H9 (cell line): ENCODE measurements around the gene RPS6KA4. TPM values are rescaled to one million over a fixed set of nuclear protein-coding genes. Genes with fewer than 3 reads are reported as not detected.

Experiments
- DNase-seq: peaks from one replicate; pipeline ENCODE4 v3.0.0-alpha.2; 2017
- H2AFZ ChIP-seq: one replicate; pipeline ENCODE4 v1.6.1; 2013; ENCODE audit warnings: mild to moderate bottlenecking, low read length, control low read depth, moderate library complexity
- H2AK5ac ChIP-seq: 2 replicates; pipeline ENCODE4 v1.6.1; 2013; ENCODE audit warnings: low read length, control low read depth, mixed read lengths; ENCODE audit not compliant: insufficient read length
- H2BK120ac ChIP-seq: one replicate; pipeline ENCODE4 v1.6.1; 2013; ENCODE audit warnings: low read depth, mild to moderate bottlenecking, low read length, control low read depth, inconsistent platforms; ENCODE audit not compliant: poor library complexity, severe bottlenecking
- H2BK12ac ChIP-seq: 2 replicates; pipeline ENCODE4 v1.6.1; 2013; ENCODE audit warnings: low read length, control low read depth, mixed read lengths, low read depth; ENCODE audit not compliant: insufficient read length
- H2BK15ac ChIP-seq: 2 replicates; pipeline ENCODE4 v1.6.1; 2013; ENCODE audit warnings: low read depth, low read length, control low read depth
- H2BK20ac ChIP-seq: one replicate; pipeline ENCODE4 v1.6.1; 2013; ENCODE audit warnings: low read depth, mild to moderate bottlenecking, low read length, control low read depth, inconsistent platforms; ENCODE audit not compliant: poor library complexity, severe bottlenecking
- H2BK5ac ChIP-seq: 2 replicates; pipeline ENCODE4 v1.6.1; 2013; ENCODE audit warnings: low read length, control low read depth, mixed read lengths; ENCODE audit not compliant: insufficient read length
- H3K14ac ChIP-seq: 2 replicates; pipeline ENCODE4 v1.6.1; 2013; ENCODE audit warnings: low read length, control low read depth; ENCODE audit not compliant: insufficient read depth
- H3K18ac ChIP-seq: 2 replicates; pipeline ENCODE4 v1.6.1; 2013; ENCODE audit warnings: low read depth, mild to moderate bottlenecking, mixed read lengths, low read length, control low read depth; ENCODE audit not compliant: insufficient read length
- H3K23ac ChIP-seq: 2 replicates; pipeline ENCODE4 v1.6.1; 2013; ENCODE audit warnings: low read length, control low read depth, mixed read lengths, low read depth; ENCODE audit not compliant: insufficient read length
- H3K23me2 ChIP-seq: 2 replicates; pipeline ENCODE4 v1.6.1; 2013; ENCODE audit warnings: low read depth, mild to moderate bottlenecking, mixed read lengths, low read length, control low read depth; ENCODE audit not compliant: insufficient read length, poor library complexity, severe bottlenecking
- H3K27ac ChIP-seq: 2 replicates; pipeline ENCODE4 v1.5.1; 2013; ENCODE audit warnings: low read length, control low read depth, mixed read lengths, low read depth; ENCODE audit not compliant: insufficient read length
- H3K27me3 ChIP-seq: 2 replicates; pipeline ENCODE4 v1.6.1; 2013; ENCODE audit warnings: low read length, control low read depth, inconsistent platforms; ENCODE audit not compliant: insufficient read depth
- H3K4ac ChIP-seq: 2 replicates; pipeline ENCODE4 v1.6.1; 2013; ENCODE audit warnings: low read depth, mild to moderate bottlenecking, control low read depth, inconsistent platforms, low read length, moderate library complexity
- H3K4me1 ChIP-seq: 2 replicates; pipeline ENCODE4 v1.6.1; 2013; ENCODE audit warnings: low read length, control low read depth, inconsistent platforms; ENCODE audit not compliant: insufficient read depth
- H3K4me2 ChIP-seq: 2 replicates; pipeline ENCODE4 v1.6.1; 2013; ENCODE audit warnings: low read length, control low read depth, mixed read lengths; ENCODE audit not compliant: insufficient read length, insufficient read depth
- H3K56ac ChIP-seq: 2 replicates; pipeline ENCODE4 v1.6.1; 2013; ENCODE audit warnings: low read depth, mild to moderate bottlenecking, mixed read lengths, low read length, control low read depth; ENCODE audit not compliant: insufficient read length
- H3K79me1 ChIP-seq: 2 replicates; pipeline ENCODE4 v1.6.1; 2013; ENCODE audit warnings: low read depth, mild to moderate bottlenecking, moderate library complexity, low read length, control low read depth, inconsistent platforms; ENCODE audit not compliant: insufficient read depth, poor library complexity, severe bottlenecking
- H3K79me2 ChIP-seq: 2 replicates; pipeline ENCODE4 v1.6.1; 2013; ENCODE audit warnings: low read length, control low read depth, inconsistent platforms; ENCODE audit not compliant: insufficient read depth
- H3K9ac ChIP-seq: 2 replicates; pipeline ENCODE4 v1.6.1; 2013; ENCODE audit warnings: low read length, control low read depth, mixed read lengths; ENCODE audit not compliant: insufficient read length; ENCODE audit errors: extremely low read depth
- H3K9me3 ChIP-seq: one replicate; pipeline ENCODE4 v1.6.1; 2013; ENCODE audit warnings: low read depth, low read length, inconsistent platforms; ENCODE audit not compliant: control insufficient read depth
- H3T11ph ChIP-seq: one replicate; pipeline ENCODE4 v1.6.1; 2013; ENCODE audit warnings: mild to moderate bottlenecking, low read length, control low read depth, inconsistent platforms
- H4K20me1 ChIP-seq: one replicate; pipeline ENCODE4 v1.6.1; 2013; ENCODE audit not compliant: control insufficient read depth, insufficient read length, insufficient read depth
- H4K5ac ChIP-seq: 2 replicates; pipeline ENCODE4 v1.6.1; 2013; ENCODE audit warnings: low read depth, mild to moderate bottlenecking, mixed read lengths, low read length, control low read depth; ENCODE audit not compliant: insufficient read length
- H4K8ac ChIP-seq: replicated peaks from 2 replicates; pipeline ENCODE4 v1.6.1; 2013; ENCODE audit warnings: low read length, control low read depth, mixed read lengths, low read depth; ENCODE audit not compliant: insufficient read length
- H4K91ac ChIP-seq: 2 replicates; pipeline ENCODE4 v1.6.1; 2013; ENCODE audit warnings: low read depth, mild to moderate bottlenecking, moderate library complexity, mixed read lengths, low read length, control low read depth; ENCODE audit not compliant: insufficient read length
- H3K27ac Mint-ChIP-seq, 3 experiments: 2 replicates in 2 of 3; 3 replicates in 1 of 3; pipeline ENCODE4 v1.8.0; 2020 to 2021; ENCODE audit warnings: mixed read lengths in 3 of 3, mild to moderate bottlenecking in 1 of 3, moderate library complexity in 1 of 3
- H3K27me3 Mint-ChIP-seq: 2 replicates; pipeline ENCODE4 v1.8.0; 2021; ENCODE audit warnings: low read depth, mild to moderate bottlenecking, moderate library complexity, mixed read lengths
- H3K36me3 Mint-ChIP-seq, 3 experiments: 2 replicates in 2 of 3; 3 replicates in 1 of 3; pipeline ENCODE4 v1.8.0; 2020 to 2021; ENCODE audit warnings: low read depth in 3 of 3, mixed read lengths in 3 of 3; ENCODE audit not compliant: insufficient read depth in 1 of 3
- H3K4me1 Mint-ChIP-seq, 2 experiments: 2 replicates each; pipeline ENCODE4 v1.8.0; 2020; ENCODE audit warnings: mixed read lengths in 2 of 2
- H3K4me3 Mint-ChIP-seq, 2 experiments: 2 replicates in 1 of 2; 3 replicates in 1 of 2; pipeline ENCODE4 v1.8.0; 2020 to 2021; ENCODE audit warnings: mild to moderate bottlenecking in 2 of 2, mixed read lengths in 2 of 2, moderate library complexity in 1 of 2
- H3K9me3 Mint-ChIP-seq, 2 experiments: 2 replicates in 1 of 2; 3 replicates in 1 of 2; pipeline ENCODE4 v1.8.0; 2020; ENCODE audit warnings: mild to moderate bottlenecking in 2 of 2, mixed read lengths in 2 of 2, moderate library complexity in 1 of 2
- WGBS: extraction: QIAGEN DNeasy Blood & Tissue Kit; methylation state at CpG from one replicate; pipeline ENCODE4 v1.1.7; 2013; ENCODE audit warnings: missing lambda C conversion rate, low lambda C conversion rate, mixed read lengths; ENCODE audit not compliant: insufficient read length; ENCODE audit errors: extremely low coverage; 5-methylcytosine and 5-hydroxymethylcytosine counted together
- total RNA-seq: library from RNA; stranded (reverse); gene quantifications from 2 replicates; pipeline ENCODE4 v1.2.1, GENCODE V29; 2021
- TF ChIP-seq, protein P1 (sequence below): fragments of 200-600 bp; sonication (generic); conservative IDR thresholded peaks from 3 replicates; pipeline ENCODE4 v1.8.0; 2021; ENCODE audit warnings: antibody characterized with exemption, mild to moderate bottlenecking

RPS6KA4 gene
- total RNA-seq, 1 experiment from 2014 or later = 10.8 TPM

DNA sequence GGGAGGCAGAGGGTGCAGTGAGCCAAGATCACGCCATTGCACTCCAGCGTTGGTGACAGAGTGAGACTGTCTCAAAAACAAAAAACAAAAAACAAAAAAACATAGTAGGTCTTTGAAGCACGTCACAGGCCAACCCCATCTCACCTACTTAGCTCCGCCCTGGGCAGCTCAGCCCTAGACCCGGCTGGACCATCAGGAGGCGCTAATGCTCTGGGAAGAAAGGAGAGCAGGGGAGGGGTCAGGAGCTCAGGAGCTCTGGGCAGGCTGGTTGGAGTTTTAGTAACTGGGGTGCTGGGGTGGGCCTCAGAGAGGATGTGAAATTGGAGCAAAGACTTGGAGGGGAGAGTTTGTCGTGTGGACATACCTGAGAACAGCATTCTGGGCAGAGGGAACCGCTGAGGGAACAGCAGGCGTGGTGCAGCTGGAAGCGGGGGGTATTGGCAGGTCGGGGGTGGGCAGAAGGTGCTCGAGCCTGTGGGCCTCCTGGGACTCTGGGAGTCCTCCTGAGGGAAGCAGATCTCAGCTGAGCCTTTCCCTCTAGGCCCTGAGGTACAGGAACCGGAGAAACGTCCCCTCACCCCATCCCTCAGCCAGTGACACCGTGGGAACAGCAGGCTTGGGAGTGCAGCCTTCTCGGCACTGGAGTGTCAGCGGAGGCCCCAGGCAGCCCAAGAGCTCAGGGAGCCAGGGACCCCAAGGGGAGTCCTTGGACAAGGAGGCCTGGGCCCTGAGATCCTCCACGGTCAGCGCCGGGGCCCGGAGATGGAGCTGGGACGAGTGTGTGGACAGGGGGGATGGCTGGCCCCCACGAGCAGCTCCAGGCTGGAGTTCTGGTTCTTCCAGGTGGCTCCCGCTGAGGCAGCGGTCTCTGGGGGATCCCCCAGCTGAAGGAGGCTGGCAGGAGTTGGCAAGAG is 2.2 kb upstream of the RPS6KA4 start:
- Histone ChIP-seq H3K56ac (no peak overlapping the region), H3K79me1 (no peaks in the 10 kb centered on the region), H3K9me3 (no peaks in the 10 kb centered on the region), H3K4me2 (no peak overlapping the region), H2BK15ac (no peak overlapping the region), H3K18ac (no peak overlapping the region), H2BK120ac (no peak overlapping the region), H3K27me3 (no peaks in the 10 kb centered on the region; the same call in 1 of the 2 replicates), H4K20me1 (peaks cover 2% of the 10 kb centered on the region), H4K8ac (no peak overlapping the region), H3K9ac (no peak overlapping the region), H4K91ac (no peak overlapping the region), H2AK5ac (no peak overlapping the region), H3K14ac (no peak overlapping the region), H2BK12ac (no peak overlapping the region), H2BK20ac (no peak overlapping the region), H3K4me1 (peaks cover 2% of the 10 kb centered on the region; the same call in 1 of the 2 replicates), H2BK5ac (no peak overlapping the region), H3K79me2 (no peaks in the 10 kb centered on the region), H3K23me2 (peaks cover 12% of the 10 kb centered on the region), H3K27ac (no peak overlapping the region), H3K23ac (no peak overlapping the region), H3T11ph (no peak overlapping the region), H3K4ac (no peak overlapping the region), H4K5ac (no peak overlapping the region), H2AFZ (no peak overlapping the region)
- WGBS = no CpG with 5 or more reads among the region's 25 CpGs
- H3K36me3 Mint-ChIP-seq = peaks cover 3 to 9% (median 4%) of the 10 kb centered on the region in 3 experiments; a peak in 5 of 7 replicates
- peak overlapping the region in 2 of 3 experiments; percentile 41 to 53; a peak in 4 of 7 replicates for H3K27ac Mint-ChIP-seq
- TF ChIP-seq, protein P1, sequence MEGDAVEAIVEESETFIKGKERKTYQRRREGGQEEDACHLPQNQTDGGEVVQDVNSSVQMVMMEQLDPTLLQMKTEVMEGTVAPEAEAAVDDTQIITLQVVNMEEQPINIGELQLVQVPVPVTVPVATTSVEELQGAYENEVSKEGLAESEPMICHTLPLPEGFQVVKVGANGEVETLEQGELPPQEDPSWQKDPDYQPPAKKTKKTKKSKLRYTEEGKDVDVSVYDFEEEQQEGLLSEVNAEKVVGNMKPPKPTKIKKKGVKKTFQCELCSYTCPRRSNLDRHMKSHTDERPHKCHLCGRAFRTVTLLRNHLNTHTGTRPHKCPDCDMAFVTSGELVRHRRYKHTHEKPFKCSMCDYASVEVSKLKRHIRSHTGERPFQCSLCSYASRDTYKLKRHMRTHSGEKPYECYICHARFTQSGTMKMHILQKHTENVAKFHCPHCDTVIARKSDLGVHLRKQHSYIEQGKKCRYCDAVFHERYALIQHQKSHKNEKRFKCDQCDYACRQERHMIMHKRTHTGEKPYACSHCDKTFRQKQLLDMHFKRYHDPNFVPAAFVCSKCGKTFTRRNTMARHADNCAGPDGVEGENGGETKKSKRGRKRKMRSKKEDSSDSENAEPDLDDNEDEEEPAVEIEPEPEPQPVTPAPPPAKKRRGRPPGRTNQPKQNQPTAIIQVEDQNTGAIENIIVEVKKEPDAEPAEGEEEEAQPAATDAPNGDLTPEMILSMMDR = peak; percentile 77
- peak overlapping the region; percentile 16 to 34; a peak in 4 of 5 replicates for H3K4me3 Mint-ChIP-seq
- peaks cover 21 to 38% of the 10 kb centered on the region in 2 experiments for H3K4me1 Mint-ChIP-seq
- peak; percentile 89 for DNase-seq
- H3K9me3 Mint-ChIP-seq = no peaks in the 10 kb centered on the region
- H3K27me3 Mint-ChIP-seq = no peaks in the 10 kb centered on the region
